GM21390 (cell line): ENCODE data around the gene MPI.
A peak's percentile ranks its signal among the peaks of the same experiment; 100 is the strongest.
"Not testable (repeated sequence)": the region's sequence is repeated elsewhere in the genome, so short reads cannot be mapped to it uniquely, and the experiment has no call there.

Experiments
- ATAC-seq: cut with Tn5 transposase; IDR thresholded peaks from one replicate; pipeline ENCODE4 v1.9.1; 2021; ENCODE audit not compliant: unreplicated experiment

MPI gene

DNA sequence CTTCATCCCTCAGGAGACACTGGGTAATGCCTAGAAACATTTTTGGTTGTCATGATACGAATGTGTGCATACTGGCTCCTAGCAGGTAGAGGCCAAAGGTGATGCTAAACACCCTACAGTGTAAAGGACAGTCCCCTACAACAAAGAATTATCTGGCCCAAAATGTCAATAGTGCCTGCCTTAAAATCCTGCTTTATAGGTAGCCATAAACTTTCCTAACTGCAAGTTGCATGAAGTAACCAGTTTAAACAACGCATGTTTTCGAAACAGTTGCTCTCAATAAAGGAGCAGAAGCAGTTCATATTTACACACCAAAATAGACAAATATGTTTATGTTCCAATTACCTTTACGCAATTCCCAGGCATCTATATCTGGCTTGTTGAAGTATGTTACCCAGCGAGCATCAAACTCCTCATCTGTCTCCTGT lies 38.9 kb downstream of the MPI start:
- no peak for ATAC-seq

DNA sequence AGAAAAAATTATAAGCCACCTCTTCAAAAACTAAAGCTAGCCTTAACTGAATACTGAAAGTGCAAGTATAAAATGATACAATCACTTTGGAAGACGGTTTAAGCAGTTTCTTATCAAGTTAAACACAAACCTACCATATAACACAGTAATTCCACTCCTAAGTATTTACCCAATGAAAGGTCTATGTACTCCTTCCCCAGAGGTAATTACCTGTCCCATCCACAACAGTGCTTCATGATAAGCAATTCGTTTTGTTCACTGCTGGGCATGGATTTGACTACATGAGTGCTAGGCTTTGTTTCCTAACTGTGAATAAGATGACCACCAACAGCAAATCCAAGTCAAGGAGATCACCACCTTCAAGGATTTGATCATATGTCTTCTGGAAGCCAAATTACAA lies 43.7 kb downstream of the MPI start:
- ATAC-seq = no peak

DNA sequence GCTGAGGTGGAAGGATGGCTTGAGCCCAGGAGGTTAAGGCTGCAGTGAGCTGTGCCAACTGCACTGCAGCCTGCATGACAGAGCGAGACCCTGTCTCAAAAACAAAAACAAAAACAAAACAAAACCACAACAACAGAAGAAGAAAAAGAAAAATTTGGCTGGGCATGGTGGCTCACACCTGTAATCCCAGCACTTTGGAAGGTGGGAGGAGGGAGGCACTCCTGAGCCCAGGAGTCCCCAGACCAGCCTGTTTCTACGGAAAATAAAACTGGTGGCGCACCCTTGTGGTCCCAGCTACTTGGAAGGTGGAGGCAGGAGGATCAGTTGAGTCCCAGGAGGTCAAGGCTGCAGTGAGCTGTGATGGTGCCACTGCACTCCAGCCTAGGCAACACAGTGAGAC lies 45.4 kb downstream of the MPI start:
- ATAC-seq = not testable (repeated sequence)

DNA sequence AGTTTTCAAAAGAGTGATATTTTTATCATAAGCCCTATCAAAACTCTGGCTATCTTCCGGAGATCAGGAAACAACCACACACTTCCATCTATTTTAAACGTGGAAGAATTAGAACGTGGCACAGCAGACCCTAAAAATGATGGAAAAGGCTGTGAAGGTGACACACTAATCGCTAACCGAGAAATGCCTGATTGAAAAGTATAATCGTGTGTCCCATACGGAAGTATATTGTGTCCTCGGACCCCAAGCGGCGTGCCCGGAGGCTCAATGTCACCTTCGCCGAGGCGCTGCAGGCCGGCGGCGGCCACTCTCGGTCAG lies 47.4 kb downstream of the MPI start:
- no peak for ATAC-seq

DNA sequence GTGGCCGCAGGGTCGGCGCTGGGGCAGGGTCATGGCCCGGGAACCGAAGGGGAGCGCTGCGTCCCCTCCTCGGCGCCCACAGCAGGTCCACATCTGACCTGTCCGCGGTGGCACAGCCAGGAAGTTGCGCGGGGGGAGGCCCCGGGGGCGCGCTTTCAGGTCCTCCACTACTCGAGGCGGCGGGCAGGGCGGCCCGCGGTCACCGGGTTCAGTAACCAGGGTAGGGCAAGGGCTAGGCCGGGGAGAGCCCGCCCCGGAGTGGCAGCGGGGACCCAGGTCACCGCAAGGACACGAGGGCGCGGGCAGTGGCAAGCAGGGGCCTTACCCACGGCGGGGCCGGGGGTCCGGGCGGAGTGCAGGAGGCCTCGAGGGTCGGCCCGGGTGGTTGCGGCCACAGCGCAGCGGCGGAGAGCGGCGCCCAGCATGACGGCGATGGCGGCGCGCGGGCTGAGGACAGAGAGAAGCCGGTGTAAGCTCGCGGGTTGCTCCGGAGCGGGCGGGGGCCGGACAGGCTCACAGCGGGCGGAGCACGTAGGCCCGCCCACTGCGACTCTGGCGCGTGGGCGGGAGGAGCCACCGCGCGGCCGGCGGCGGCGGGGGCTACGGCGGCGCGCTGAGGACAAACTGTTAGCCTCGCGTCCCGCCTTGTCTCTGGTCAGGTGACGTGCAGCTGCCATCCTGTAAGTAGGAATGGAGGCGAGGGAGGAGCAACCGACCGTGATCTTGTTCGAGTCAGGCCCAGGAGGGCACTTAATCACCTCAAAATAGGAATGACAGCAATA lies 47.9 kb downstream of the MPI start, which contains the start of gene COX5A:
COX5A (minus strand) TSS at position 484 of the 782 bp plus-strand sequence; CDS start at position 425, 59 bp downstream.
- ATAC-seq = peak; percentile 77

DNA sequence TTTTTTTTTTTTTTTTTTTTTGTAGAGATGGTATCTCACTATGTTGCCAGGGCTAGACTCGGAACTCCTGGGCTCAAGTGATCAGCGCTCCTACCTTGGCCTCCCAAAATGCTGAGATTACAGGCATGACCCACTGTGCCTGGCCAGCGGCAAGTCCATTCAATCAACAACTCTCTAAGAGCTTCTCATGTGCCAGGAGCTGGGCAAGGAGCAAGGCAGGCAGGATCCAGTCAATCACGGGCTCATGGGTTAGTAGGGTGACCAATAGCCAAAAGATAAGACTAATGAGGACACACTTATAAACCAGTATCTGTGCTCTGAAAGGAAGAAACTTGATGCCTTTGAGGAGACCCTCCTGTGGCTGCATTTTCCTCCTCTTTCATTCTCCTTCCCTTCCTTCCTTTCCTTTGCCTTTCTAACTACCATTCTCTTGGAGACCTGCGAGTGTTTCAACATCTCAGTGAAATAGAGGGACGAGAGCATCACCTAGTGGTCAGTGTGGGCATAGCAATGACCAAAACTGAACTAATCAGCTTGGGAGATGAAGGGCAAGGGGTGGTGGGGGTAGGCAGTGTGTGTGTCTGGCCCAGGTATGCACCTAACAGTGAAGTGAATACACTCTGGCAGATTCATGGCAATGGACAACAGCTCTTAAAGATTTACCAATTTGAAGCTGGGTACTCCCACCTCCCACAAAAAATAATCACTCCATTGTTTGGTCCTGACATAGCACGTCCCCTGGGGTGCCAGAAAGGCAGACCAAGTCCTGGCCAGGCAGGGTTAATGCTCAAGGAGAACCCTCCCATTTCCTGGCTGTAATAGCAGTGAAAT lies 60.5 kb downstream of the MPI start:
- ATAC-seq = no peak

DNA sequence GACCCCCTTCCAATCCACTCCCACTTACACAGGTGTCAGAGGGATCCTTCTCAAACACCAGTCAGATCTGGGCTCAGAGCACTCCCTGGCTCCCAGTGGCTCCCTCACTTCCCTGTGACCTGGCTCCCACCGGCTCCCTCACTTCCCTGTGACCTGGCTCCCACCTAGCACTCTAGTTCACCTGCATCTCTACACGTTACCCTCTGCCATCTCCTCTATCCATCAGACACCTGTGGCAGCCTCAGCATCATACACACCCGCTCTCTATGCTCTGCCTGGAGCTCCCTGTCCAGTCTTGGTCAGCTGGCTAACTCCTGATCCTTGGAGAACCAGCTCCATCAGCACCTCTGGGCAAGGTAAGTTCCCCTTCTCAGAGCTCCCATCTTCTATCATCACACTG lies 61.2 kb downstream of the MPI start:
- ATAC-seq = no peak
